Activated CD4-positive, CD25-positive, alpha-beta regulatory T cell treated with anti-CD3 and anti-CD28 coated beads, Interleukin-2, amount 50 U/mL, for 72 hours (primary cell): Measurements from ENCODE around the gene LTBP3.
"Not testable (repeated sequence)": the region's sequence is repeated elsewhere in the genome, so short reads cannot be mapped to it uniquely, and the experiment has no call there.

Experiments used
- DNase-seq: peaks from one replicate; pipeline ENCODE4 v3.0.0; 2021

Gene LTBP3

GRCh38 chr11:65532388-65533064 lies 25.6 kb downstream of the LTBP3 start:
- no peak for DNase-seq

GRCh38 chr11:65530157-65530496 lies 28.0 kb downstream of the LTBP3 start:
- DNase-seq = no peak

- no peak for DNase-seq
Measured at GRCh38 chr11:65529475-65530156, 28.5 kb downstream of the LTBP3 start.

- no peak for DNase-seq
Measured at GRCh38 chr11:65528819-65529350, 29.3 kb downstream of the LTBP3 start.

- DNase-seq = no peak
Measured at GRCh38 chr11:65526744-65527143, 31.4 kb downstream of the LTBP3 start.

GRCh38 chr11:65525546-65526480 lies 32.3 kb downstream of the LTBP3 start:
- no peak for DNase-seq

GRCh38 chr11:65524741-65525545 lies 33.2 kb downstream of the LTBP3 start, which contains the start of gene SCYL1:
TSS of gene SCYL1 (plus strand) at chr11:65525083. CDS start at chr11:65525154, 71 bp downstream.
- DNase-seq = peak; percentile 83

- DNase-seq = no peak
Measured at GRCh38 chr11:65524014-65524740, 34.0 kb downstream of the LTBP3 start.

GRCh38 chr11:65523631-65523968 lies 34.6 kb downstream of the LTBP3 start:
- DNase-seq = not testable (repeated sequence)

- DNase-seq = not testable (repeated sequence)
Measured at GRCh38 chr11:65522718-65523630, 35.2 kb downstream of the LTBP3 start.

GRCh38 chr11:65521777-65522521 lies 36.2 kb downstream of the LTBP3 start:
- not testable (repeated sequence) for DNase-seq

GRCh38 chr11:65518941-65519549 lies 39.1 kb downstream of the LTBP3 start:
- DNase-seq = not testable (repeated sequence)

GRCh38 chr11:65516135-65516968 lies 41.8 kb downstream of the LTBP3 start:
- DNase-seq = no peak

- DNase-seq = not testable (repeated sequence)
Measured at GRCh38 chr11:65512311-65512710, 45.8 kb downstream of the LTBP3 start.

- no peak for DNase-seq
Measured at GRCh38 chr11:65506772-65507505, 51.2 kb downstream of the LTBP3 start.

- DNase-seq = no peak
Measured at GRCh38 chr11:65506290-65506771, 51.8 kb downstream of the LTBP3 start.
